Astrocyte of the hippocampus (primary cell): Measurements from ENCODE around the gene ADRM1.

Experiments
- DNase-seq: peaks from one replicate; pipeline ENCODE4 v3.0.0; 2011; ENCODE audit warnings: low read depth, low spot score

Gene ADRM1

GRCh38 chr20:62355878-62356588, 53.2 kb downstream of the ADRM1 start:
- peak; percentile 58 for DNase-seq

DNA sequence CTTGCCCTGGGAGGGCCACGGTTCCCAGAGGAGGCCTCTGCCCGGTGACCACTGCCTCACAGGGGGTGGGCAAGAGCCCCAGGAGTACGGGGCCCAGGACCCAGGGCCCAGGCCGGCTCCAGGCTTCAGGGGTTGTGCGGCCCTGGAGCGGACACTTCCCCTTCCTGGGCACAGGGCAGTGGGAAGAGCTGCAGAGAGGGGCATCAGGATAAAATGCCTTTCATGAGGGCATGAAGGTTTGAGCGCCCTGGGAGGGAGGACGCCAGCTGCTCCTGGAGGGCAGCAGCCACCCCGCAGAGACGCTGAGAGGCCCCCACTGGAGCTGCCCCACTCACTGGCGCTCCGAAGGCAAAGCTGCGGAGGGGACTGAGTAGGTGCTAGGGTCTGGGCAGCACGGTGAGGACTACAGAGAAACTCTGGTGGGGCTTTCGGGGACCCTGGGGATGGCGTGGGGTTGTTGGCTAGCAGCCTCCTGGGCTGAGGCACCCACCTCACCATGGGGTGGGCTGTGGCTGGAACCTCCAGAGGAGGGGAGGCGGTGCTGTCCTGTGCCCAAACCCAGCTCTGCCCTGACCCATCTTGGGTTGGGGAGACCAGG, 53.9 kb downstream of the ADRM1 start:
- no peak for DNase-seq

GRCh38 chr20:62357187-62357667, 54.4 kb downstream of the ADRM1 start:
- DNase-seq: peak; percentile 91

GRCh38 chr20:62357681-62358080, 54.9 kb downstream of the ADRM1 start:
- no peak for DNase-seq
